Measurements from ENCODE around the gene MUC6. TPM values are rescaled to one million over a fixed set of nuclear protein-coding genes. Genes with fewer than 3 reads are reported as not detected.

MUC6 gene
- total and polyA plus RNA-seq, 2 donors (not counting 3 experiments of a cell fraction or from before 2014, with no cell fraction given): not detected

DNA sequence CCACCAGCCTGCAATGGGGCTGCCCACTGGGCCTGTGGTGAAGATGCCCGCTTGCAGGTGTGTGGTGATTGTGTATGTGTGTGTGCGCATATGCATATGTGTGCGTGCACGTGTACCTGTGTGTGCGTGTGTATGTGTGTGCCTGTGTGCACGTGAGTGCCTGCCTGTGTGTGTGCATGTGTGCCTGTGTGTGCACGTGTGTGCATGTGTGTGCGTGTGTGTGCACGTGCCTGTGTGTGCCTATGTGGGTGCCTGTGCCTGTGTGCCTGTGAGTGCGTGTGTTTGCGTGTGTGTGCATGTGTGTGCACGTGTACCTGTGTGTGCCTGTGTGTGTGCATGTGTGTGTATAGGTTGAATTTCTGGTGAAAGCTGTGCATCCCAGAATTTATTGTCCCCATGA is 2.4 kb upstream of the MUC6 start:
- Histone ChIP-seq H3K9me1 (replicated peaks; ENCODE audit: control insufficient read depth, extremely low read depth, insufficient read depth, low read length) (no peaks in the 10 kb centered on the region), H3K4me2 (ENCODE audit: insufficient read depth, low read length) (no peak overlapping the region), H3K9ac (replicated peaks; ENCODE audit: extremely low read depth, insufficient read depth, low read length) (no peak overlapping the region), H3K79me2 (ENCODE audit: control insufficient read depth, insufficient read depth, low read length) (no peaks in the 10 kb centered on the region), H3K36me3 (ENCODE audit: control insufficient read depth in 2 of 2, extremely low read depth in 1 of 2, insufficient read depth in 2 of 2, low read length in 2 of 2) (no peaks in the 10 kb centered on the region), H4K20me1 (replicated peaks; ENCODE audit: control insufficient read depth, extremely low read depth, insufficient read depth, low read length) (no peaks in the 10 kb centered on the region), H3K27me3 (ENCODE audit: control insufficient read depth in 2 of 2, insufficient read depth in 2 of 2, low read length in 2 of 2) (no peaks in the 10 kb centered on the region), H3K27ac (ENCODE audit: insufficient read depth, low read depth, low read length) (no peak overlapping the region), H2AFZ (ENCODE audit: low read depth, low read length) (no peak overlapping the region), H3K9me3 (replicated peaks; ENCODE audit: control insufficient read depth, insufficient read depth, low read length) (no peaks in the 10 kb centered on the region), H3K4me1 (ENCODE audit: control insufficient read depth, extremely low read depth, insufficient read depth, low read length) (no peaks in the 10 kb centered on the region), H3K4me3 (replicated peaks in 1 of 3; ENCODE audit: insufficient read depth in 1 of 3, low read depth in 1 of 3, low read length in 3 of 3) (no peak overlapping the region)
- intact Hi-C loops (cut with micrococcal nuclease) (no loop called here), dilution Hi-C loops (cut with MboI; ENCODE audit: extremely low pct_ligation_motif_present, low sequenced_read_pairs) (no loop called here)
- FAIRE-seq (no peak), DNase-seq (ENCODE audit: low read depth, low spot score) (no peak)
- no peak for TF ChIP-seq GATA2 (IDR thresholded peaks at IDR 0.05; ENCODE audit: insufficient read depth, insufficient read length, low read depth, low read length)
- TF ChIP-seq POLR2AphosphoS5 (IDR thresholded peaks at IDR 0.05; ENCODE audit: insufficient read depth, low read depth, low read length): no peak
- TF ChIP-seq POLR2A (IDR thresholded peaks at IDR 0.05; ENCODE audit: low read depth, low read length): no peak
- TF ChIP-seq FOS (IDR thresholded peaks at IDR 0.05; ENCODE audit: borderline replicate concordance, insufficient read depth, low read length): no peak
- TF ChIP-seq, protein P1, sequence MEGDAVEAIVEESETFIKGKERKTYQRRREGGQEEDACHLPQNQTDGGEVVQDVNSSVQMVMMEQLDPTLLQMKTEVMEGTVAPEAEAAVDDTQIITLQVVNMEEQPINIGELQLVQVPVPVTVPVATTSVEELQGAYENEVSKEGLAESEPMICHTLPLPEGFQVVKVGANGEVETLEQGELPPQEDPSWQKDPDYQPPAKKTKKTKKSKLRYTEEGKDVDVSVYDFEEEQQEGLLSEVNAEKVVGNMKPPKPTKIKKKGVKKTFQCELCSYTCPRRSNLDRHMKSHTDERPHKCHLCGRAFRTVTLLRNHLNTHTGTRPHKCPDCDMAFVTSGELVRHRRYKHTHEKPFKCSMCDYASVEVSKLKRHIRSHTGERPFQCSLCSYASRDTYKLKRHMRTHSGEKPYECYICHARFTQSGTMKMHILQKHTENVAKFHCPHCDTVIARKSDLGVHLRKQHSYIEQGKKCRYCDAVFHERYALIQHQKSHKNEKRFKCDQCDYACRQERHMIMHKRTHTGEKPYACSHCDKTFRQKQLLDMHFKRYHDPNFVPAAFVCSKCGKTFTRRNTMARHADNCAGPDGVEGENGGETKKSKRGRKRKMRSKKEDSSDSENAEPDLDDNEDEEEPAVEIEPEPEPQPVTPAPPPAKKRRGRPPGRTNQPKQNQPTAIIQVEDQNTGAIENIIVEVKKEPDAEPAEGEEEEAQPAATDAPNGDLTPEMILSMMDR (IDR thresholded peaks at IDR 0.05; ENCODE audit: extremely low read depth in 1 of 2, insufficient read depth in 1 of 2, low read depth in 1 of 2, low read length in 2 of 2): no peak
- TF ChIP-seq JUN (IDR thresholded peaks at IDR 0.05; ENCODE audit: borderline replicate concordance, insufficient read depth, insufficient read length, low read depth): no peak
- TF ChIP-seq, protein P2, sequence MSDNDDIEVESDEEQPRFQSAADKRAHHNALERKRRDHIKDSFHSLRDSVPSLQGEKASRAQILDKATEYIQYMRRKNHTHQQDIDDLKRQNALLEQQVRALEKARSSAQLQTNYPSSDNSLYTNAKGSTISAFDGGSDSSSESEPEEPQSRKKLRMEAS (IDR thresholded peaks at IDR 0.05; ENCODE audit: insufficient read depth, insufficient read length): no peak
- TF ChIP-seq EZH2 (IDR thresholded peaks at IDR 0.05; ENCODE audit: borderline replicate concordance, low read depth, low read length, severe bottlenecking): no peak
- no peak for TF ChIP-seq MYC (IDR thresholded peaks at IDR 0.05; ENCODE audit: low read depth, low read length)
- POLR2A ChIA-PET: no interaction called here
- CTCF ChIA-PET: no interaction called here
- BruUV-seq (replicated peaks): no TSS peak
